HG03159 (cell line): ENCODE results near the gene ZNF770.
"Not testable (repeated sequence)": the region's sequence is repeated elsewhere in the genome, so short reads cannot be mapped to it uniquely, and the experiment has no call there.

ENCODE experiments used
- ATAC-seq: cut with Tn5 transposase; IDR thresholded peaks from one replicate; pipeline ENCODE4 v1.9.1; 2021; ENCODE audit warnings: mild to moderate bottlenecking, moderate library complexity; ENCODE audit not compliant: unreplicated experiment

The ZNF770 gene

DNA sequence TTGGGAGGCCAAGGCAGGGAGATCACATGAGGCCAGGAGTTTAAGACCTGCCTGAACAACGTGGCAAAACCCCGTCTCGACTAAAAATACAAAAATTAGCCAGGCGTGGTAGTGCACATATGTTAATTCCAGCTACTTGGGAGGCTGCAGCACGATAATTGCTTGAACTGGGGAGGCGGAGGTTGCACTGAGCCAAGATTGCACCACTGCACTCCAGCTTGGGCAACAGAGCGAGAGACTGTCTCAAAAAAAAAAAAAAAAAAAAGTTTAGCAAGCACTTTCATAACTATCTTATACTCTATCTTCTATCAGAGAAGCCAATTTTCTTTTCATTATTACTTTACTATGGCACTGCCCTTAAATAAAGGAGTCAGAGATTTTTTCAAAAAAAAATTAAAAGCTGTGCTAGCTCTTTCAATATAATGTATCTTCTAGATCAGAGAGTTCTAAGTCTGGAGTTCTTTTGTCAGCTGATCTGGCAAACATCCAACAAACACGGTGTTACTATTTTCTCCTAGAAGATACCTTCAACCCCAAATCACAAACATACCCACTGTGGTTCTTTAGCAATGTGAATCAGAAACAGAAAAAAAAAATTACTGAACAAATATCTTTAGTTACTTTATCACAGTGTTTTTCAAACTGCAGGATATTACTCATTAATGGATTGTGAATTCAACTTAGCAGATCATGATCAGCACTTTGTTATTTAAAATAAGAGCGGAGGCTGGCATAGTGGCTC is 3.0 kb downstream of the ZNF770 start:
- ATAC-seq, result no peak

DNA sequence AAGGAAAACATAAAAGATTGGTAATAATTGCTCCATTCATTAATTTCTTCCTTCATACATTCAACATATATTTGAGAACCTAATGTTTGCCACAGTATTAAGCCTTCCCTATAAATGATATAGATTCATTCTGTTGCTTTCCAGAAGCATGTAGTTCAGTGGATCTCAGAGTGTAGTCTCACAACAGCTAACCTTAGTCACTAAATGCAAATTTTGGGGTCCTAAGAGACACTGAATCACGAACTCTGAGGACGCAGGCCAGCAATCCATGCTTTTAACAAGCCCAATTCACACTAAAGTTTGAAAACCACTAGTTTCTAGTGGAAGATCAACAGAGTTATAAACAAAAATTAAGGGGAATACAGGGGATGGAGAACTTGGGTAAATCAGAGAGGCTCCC is 11.3 kb downstream of the ZNF770 start:
- ATAC-seq, result peak; percentile 60

DNA sequence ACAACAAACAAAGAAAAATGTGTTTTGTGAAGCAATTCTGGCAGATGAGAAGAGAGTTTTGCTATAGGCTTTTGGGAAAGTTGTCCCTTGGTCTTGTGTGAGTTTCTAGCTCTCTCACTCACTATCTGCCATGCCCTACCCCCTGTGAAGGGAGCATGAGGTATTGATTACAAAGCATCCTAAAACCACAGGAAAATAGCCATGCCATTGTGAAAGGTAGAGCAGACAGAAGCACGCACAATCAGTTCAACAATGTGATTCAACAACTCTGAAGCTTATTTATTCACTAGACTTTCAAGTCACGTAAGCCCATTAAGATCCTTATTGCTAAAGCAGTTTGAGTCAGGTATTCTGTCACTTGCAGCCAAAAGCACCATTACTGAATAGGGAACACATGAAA is 12.0 kb downstream of the ZNF770 start:
- no peak for ATAC-seq

DNA sequence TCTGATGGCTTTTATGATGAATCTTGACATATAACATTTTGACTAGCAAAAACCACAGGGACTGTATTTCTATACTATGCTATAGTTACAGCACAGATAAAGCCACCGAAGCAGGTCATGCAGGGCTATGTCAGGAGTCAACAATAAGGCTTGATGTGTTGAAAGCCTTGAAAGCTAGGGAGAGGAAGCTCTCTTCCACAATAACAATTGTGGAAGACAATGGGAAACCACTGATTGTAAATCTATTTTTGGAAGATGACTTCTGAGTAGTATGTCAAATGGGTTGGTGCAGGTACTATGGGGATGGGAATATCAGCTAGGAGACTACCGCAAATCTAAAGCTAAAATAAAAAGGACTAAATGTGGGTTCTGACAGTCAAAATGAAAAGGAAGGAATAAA is 14.6 kb downstream of the ZNF770 start:
- no peak for ATAC-seq

DNA sequence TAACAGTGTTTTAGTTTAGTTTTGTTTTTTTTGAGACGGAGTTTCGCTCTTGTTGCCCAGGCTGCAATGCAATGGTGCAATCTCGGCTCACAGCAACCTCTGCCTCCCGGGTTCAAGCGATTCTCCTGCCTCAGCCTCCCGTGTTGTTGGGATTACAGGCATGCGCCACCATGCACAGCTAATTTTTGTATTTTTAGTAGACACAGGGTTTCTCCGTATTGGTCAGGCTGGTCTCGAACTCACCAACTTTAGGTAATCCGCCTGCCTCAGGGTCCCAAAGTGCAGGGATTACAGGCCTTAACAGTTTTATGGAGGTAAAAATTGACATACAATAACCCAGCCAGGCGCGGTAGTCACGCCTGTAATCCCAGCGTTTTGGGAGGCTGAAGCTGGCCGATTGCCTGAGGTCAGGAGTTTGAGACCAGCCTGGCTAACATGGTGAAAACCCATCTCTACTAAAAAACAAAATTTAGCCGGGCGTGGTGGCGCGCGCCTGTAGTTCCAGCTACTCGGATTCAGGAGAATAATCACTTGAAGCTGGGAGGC is 17.9 kb downstream of the ZNF770 start:
- ATAC-seq, result peak; percentile 4

DNA sequence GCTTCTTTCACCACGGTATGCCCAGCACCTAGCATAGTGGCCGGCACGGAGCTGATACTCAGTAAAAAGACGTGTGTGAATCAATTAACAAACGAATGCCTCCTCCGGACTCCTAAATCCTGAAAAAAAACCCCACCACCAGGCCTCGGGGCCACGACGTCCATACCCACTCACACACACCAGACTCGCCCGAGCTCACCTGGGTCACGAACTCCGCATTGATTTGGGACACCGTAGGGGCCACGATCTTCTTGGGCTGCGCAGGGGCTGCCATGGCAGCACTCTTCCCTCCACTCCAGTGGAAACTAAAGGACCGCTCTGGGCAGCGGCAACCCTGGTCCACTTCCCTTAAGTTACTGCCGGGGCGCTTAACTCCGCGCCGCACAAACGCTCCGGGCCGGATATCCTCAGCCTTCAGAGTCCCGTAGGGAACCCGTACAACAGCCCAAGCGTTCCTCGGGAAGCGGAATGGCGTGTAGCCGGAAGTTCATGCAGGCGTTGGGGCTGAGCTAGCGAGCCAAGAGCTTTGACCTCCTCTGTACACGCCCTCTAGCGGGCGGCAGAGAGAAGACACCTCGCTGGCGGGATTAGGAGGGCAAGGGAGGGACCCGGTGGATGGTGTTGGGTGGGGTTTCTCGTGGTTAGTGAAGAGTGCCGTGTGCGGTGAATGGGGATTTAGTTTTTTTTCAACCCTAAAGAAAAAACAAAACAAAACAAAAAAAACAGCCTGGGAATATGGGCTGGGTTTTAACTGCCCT is 18.6 kb downstream of the ZNF770 start, which contains the start of gene AQR:
AQR (minus strand) TSS at position 403 of the 758 bp plus-strand sequence; CDS start at position 274, 129 bp downstream.
- ATAC-seq, result peak; percentile 99

DNA sequence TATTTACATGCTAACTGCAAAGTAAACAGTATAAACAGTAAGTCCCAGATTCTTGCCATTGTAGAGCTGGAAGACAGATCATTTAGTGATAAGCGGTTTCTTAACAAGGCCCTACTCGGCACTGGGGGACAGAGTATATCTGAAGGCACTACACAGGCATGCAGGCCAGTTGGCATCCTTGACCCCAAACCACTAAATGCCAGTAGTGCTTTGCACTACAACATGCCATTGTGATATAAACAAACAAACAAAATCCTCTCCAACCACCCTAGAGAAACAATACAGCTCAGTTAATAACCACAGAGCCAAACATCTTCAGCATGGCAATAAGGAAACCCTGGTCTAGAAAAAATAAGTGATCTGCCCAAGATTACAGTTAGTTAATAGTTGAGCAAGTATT is 23.8 kb downstream of the ZNF770 start:
- ATAC-seq, result no peak

DNA sequence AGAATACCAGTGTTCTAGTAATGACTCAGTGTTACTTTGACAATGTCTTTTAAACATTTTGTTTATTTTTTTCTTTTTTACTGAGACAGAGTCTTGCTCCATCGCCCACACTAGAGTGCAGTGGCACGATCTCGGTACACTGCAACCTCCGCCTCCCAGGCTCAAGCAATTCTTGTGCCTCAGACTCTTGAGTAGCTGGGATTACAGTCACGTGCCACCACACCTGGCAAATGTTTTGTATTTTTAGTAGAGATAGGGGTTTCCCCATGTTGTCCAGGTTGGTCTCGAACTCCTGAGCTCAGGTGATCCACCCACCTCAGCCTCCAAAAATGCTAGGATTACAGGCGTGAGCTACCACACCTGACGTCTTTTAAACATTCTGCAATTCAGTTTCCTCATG is 34.2 kb downstream of the ZNF770 start:
- ATAC-seq, result no peak

DNA sequence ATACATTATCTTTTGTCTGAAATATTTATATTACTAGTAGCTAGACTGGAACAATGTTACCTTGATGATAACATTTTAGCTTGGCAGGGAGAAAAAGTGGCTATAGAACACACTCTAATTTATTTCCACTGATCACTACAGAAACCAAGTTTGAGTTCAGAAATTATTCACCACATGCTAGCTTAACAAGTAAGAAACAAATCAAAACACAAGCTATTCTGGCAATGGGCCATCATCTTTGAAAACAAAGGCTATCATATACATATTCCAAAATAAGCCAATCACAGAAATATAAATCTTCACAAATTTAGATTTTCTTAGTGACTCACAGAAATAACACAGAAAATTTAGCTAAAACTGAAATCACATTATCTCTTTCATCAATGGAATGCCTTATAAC is 35.6 kb downstream of the ZNF770 start:
- ATAC-seq, result no peak

DNA sequence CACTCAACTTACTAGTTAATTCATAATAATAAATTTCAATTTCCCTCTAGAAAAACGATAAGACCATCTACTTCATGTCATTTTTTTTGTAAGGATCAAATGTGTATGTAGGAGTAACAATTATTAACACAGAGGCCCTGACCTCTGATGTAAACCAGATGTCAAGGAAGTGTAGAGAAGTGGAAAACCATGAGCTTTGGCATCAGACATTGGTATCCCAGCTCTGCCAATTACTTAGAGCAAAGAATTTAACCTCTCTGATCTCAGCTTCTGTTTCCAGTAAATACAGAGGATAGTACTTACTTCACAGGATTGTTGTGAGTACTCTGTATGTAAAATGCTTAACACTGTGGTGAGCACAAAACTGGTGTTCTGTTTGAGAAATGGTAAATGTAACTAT is 36.1 kb downstream of the ZNF770 start:
- no peak for ATAC-seq

DNA sequence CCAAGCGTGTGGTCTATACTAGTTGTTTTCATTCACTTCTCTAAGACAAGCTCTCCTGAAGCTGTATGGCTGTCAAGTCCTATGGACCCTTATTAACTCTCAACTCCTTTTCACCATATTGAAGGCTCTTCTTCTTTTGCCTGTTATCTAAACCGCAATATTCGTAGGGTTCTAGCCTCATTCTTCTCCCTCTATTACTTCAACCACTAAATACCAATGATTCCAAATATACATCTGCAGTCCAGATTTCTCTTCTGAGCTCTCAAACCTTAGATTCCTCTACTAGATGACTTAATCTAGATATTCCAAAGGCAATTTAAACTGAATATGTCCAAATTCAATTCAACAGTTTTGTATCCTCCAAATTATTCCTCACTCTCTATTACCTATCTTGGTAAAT is 43.2 kb downstream of the ZNF770 start:
- no peak for ATAC-seq

DNA sequence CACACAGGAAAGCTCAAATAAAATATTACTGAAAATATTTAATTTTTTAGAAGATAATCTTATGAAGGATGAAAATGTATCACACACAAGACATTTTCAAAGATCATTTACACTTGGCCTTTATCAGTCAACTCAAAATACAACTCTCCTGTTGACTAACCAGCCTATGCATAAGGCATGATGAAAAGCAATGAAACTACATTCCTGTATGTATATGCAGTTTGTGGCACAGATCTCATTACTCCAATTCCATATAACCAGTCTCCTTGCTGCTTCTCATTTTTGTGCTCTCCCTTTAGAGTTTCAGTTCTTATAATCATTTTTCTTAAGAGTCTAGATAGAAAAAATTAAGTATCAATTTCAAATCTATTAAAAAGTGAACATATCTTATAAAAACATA is 44.4 kb downstream of the ZNF770 start:
- ATAC-seq, result no peak

DNA sequence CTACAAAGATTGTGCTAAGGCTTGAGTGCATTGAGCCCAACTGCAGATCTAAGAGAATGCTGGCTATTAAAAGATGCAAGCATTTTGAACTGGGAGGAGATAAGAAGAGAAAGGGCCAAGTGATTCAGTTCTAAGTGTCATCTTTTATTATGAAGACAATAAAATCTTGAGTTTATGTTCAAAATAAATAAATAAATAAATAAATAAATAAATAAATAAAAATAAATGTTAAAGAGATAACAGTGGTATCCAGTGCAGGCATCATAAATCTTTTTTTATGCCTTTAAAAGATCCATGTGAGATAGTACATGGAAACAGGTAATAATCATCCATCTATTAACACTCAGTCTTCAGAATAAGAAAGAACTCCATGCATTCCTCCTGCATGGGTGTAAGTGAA is 44.8 kb downstream of the ZNF770 start:
- not testable (repeated sequence) for ATAC-seq

DNA sequence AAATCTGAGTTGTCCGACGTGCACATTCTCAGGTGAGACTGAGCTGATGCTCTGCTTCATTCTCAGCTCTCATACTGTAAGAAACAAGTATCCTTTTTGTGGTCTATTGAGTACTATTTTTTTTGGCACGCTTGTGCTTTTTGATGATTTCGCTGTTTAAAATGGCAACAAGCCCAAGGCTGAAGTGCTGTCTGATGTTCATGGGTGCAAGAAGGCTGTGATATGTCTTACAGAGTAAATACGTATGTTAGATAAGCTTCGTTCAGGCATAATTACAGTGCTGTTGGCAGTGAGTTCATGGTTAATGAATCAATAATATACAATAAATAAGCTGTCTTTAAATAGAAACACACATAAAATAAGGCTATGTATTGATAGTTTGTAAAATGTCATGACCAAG is 45.7 kb downstream of the ZNF770 start:
- ATAC-seq, result no peak

DNA sequence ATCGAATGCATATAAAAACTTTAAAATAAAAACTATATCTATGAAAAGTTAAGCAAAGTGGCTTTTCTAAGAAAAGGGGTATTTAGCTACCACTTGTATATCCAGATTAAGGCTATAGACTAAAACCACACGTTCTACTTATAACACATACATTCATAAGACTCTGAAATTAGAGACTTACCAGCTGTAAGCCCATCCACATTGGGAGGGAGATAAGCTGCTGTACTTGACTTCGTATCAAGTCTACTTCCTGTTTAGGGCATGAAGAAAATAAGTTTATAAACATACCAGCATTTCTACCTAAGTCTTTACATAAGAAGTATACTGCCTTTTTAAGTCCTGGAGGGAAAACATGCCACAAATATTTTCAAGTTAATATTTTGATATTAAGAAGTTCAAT is 46.3 kb downstream of the ZNF770 start:
- no peak for ATAC-seq

DNA sequence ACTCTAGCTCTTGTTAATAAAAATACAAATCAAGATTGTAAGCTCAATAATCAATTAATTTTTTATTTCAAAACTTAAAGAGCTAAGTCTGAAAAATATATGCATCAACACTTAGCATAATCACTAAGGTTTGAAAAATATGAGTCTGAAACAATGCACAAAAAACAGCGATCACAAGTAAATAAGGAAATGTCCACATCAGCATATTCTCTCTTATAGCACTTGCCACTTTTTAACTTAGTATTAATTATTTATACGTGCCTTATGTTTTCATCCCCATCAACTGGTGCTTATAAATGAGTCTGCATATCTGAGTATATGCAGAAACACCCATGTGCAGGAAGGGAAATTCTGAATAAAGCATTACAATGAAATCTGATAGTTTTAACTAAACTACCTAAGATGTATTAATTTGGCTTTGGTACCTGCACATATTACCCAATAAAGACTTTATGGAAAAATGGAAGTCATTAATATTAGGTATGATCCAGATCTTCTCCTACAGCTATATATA is 46.8 kb downstream of the ZNF770 start:
- ATAC-seq, result no peak

DNA sequence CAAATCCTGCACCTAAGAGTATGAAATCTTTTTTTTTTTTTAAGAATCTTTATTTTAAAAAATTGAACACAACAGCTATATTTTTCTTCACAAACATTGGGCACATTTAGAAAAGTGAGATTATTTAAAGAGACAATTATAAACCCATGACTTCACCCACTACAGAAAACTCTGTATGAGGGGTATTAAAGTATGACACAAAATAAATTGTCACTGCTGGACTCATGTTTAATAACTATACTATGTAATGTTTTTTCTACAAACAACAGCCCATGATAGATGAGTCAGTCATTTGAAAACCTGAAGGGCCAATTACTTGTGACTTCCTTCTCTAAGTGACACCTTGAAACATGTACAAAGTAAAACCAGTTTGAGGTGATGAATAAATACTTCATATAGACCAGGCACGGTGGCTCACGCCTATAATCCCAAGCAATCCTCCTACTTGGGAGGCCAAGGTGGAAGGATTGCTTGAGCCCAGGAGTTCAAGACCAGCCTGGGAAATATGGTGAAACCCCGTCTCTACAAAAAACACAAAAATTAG is 54.6 kb downstream of the ZNF770 start:
- no peak for ATAC-seq

DNA sequence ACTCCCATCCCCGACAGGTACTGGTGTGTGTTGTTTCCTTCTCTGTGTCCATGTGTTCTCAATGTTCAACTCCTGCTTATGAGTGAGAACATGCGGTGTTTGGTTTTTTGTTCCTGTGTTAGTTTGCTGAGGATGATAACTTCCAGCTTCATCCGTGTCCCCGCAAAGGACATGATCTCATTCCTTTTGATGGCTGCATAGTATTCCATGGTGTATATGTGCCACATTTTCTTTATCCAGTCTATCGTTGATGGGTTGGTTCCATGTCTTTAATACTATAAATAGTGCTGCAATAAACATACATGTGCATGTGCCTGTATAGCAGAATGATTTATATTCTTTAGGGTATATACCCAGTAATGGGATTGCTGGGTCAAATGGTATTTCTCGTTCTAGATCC is 59.7 kb downstream of the ZNF770 start:
- not testable (repeated sequence) for ATAC-seq
